Putamen (tissue), 1 donor: ENCODE data around the gene RBMXL2.

Experiments used
- DNase-seq: peaks from one replicate; pipeline ENCODE4 v3.0.0-alpha.2; 2016; ENCODE audit warnings: low spot score

Gene RBMXL2

GRCh38 chr11:7088921-7089320, at the start of gene RBMXL2:
TSS of gene RBMXL2 (plus strand) at chr11:7088998. CDS start at chr11:7089121, 123 bp downstream.
- DNase-seq: no peak

- DNase-seq: no peak
These were observed 42.2 kb upstream of the RBMXL2 start for GRCh38 chr11:7046474-7047175.

- no peak for DNase-seq
These were observed 38.6 kb upstream of the RBMXL2 start for GRCh38 chr11:7050191-7050590.

- no peak for DNase-seq
These were observed 31.8 kb upstream of the RBMXL2 start for GRCh38 chr11:7056828-7057513.

GRCh38 chr11:7057641-7058040, 31.2 kb upstream of the RBMXL2 start:
- no peak for DNase-seq

GRCh38 chr11:7060868-7061267, 27.9 kb upstream of the RBMXL2 start:
- no peak for DNase-seq

GRCh38 chr11:7062534-7062933, 26.3 kb upstream of the RBMXL2 start:
- no peak for DNase-seq

- no peak for DNase-seq
These were observed 16.3 kb upstream of the RBMXL2 start for GRCh38 chr11:7072401-7073028.

- DNase-seq: no peak
These were observed 11.7 kb upstream of the RBMXL2 start for GRCh38 chr11:7077101-7077500.

GRCh38 chr11:7079545-7080135, 9.2 kb upstream of the RBMXL2 start:
- no peak for DNase-seq

GRCh38 chr11:7080900-7081299, 7.9 kb upstream of the RBMXL2 start:
- DNase-seq: no peak

GRCh38 chr11:7081441-7081840, 7.4 kb upstream of the RBMXL2 start:
- no peak for DNase-seq

GRCh38 chr11:7089328-7090251, 792 bp downstream of the RBMXL2 start:
- DNase-seq: no peak

- peak; percentile 41 for DNase-seq
These were observed 9.5 kb downstream of the RBMXL2 start for GRCh38 chr11:7098235-7098832.

- DNase-seq: no peak
These were observed 27.0 kb downstream of the RBMXL2 start for GRCh38 chr11:7115780-7116179.

- DNase-seq: no peak
These were observed 27.6 kb downstream of the RBMXL2 start for GRCh38 chr11:7116370-7116769.

- no peak for DNase-seq
These were observed 49.3 kb downstream of the RBMXL2 start for GRCh38 chr11:7138051-7138450.
